CD4-positive, CD25-positive, alpha-beta regulatory T cell (primary cell): ENCODE measurements around the gene NR1D1. TPM values are rescaled to one million over a fixed set of nuclear protein-coding genes. Genes with fewer than 3 reads are reported as not detected.
A peak's percentile ranks its signal among the peaks of the same experiment; 100 is the strongest.

ENCODE experiments used
- ATAC-seq, 2 donors: fragments of 150-1000 bp; cut with Tn5 transposase; one replicate each; pipeline ENCODE4 v1.10.0; 2021; ENCODE audit warnings: low read depth in 2 of 2, moderate number of reproducible peaks in 2 of 2, moderate library complexity in 1 of 2
- DNase-seq, 3 donors: peaks; one replicate each; pipeline versions ENCODE4 v3.0.0 to v3.0.0-alpha.2; 2012 to 2022; ENCODE audit warnings: mixed read lengths in 1 of 3
- H3K27ac ChIP-seq: one replicate; pipeline ENCODE4 v1.7.0; 2013; ENCODE audit warnings: mild to moderate bottlenecking, low read length; ENCODE audit not compliant: insufficient read depth, poor library complexity, severe bottlenecking
- H3K27me3 ChIP-seq: one replicate; pipeline ENCODE4 v1.7.0; 2013; ENCODE audit warnings: low read length; ENCODE audit not compliant: control insufficient read depth, insufficient read depth
- H3K36me3 ChIP-seq: one replicate; pipeline ENCODE4 v1.7.0; 2013; ENCODE audit warnings: mild to moderate bottlenecking, low read length, moderate library complexity; ENCODE audit not compliant: control insufficient read depth, insufficient read depth
- H3K4me1 ChIP-seq: 2 replicates; pipeline ENCODE4 v1.7.0; 2013; ENCODE audit warnings: mild to moderate bottlenecking, low read length; ENCODE audit not compliant: insufficient read depth, control insufficient read depth, poor library complexity, severe bottlenecking
- H3K4me3 ChIP-seq: one replicate; pipeline ENCODE4 v1.7.0; 2013; ENCODE audit warnings: low read depth, mild to moderate bottlenecking, low read length, moderate library complexity
- H3K9me3 ChIP-seq, 2 experiments: 1 replicate in 1 of 2; 2 replicates in 1 of 2; pipeline ENCODE4 v1.7.0; 2013; ENCODE audit warnings: low read length in 2 of 2, mild to moderate bottlenecking in 1 of 2, moderate library complexity in 1 of 2; ENCODE audit not compliant: control insufficient read depth in 2 of 2
- H3K27ac Mint-ChIP-seq, 3 donors: one replicate each; pipeline ENCODE4 v1.8.0; 2020 to 2022; ENCODE audit warnings: mild to moderate bottlenecking in 3 of 3, mixed read lengths in 3 of 3, moderate library complexity in 2 of 3
- H3K27me3 Mint-ChIP-seq: one replicate; pipeline ENCODE4 v1.8.0; 2022; ENCODE audit warnings: mild to moderate bottlenecking, mixed read lengths
- H3K36me3 Mint-ChIP-seq: one replicate; pipeline ENCODE4 v1.8.0; 2020; ENCODE audit warnings: mixed read lengths
- H3K4me1 Mint-ChIP-seq, 4 donors: one replicate each; pipeline ENCODE4 v1.8.0; 2020 to 2022; ENCODE audit warnings: mixed read lengths in 4 of 4, mild to moderate bottlenecking in 1 of 4
- H3K4me3 Mint-ChIP-seq, 4 donors: one replicate each; pipeline ENCODE4 v1.8.0; 2020 to 2022; ENCODE audit warnings: mild to moderate bottlenecking in 4 of 4, mixed read lengths in 4 of 4, moderate library complexity in 3 of 4
- H3K9me3 Mint-ChIP-seq, 7 donors: one replicate each; pipeline ENCODE4 v1.8.0; 2020 to 2022; ENCODE audit warnings: mixed read lengths in 7 of 7, mild to moderate bottlenecking in 3 of 7, moderate library complexity in 2 of 7
- polyA plus RNA-seq, 4 donors: library from polyadenylated mRNA; unstranded; fragments of 300-500 nt; fragmentation: Illumina TruSeq; gene quantifications; one replicate each; pipeline ENCODE4 v1.2.3, GENCODE V29; 2021
- total RNA-seq: library from RNA; stranded (reverse); gene quantifications from one replicate; pipeline ENCODE4 v1.2.3, GENCODE V29; 2022

Gene NR1D1
- total and polyA plus RNA-seq, 5 donors from 2014 or later: 4.9 to 29.5 (median 6.7) TPM

DNA sequence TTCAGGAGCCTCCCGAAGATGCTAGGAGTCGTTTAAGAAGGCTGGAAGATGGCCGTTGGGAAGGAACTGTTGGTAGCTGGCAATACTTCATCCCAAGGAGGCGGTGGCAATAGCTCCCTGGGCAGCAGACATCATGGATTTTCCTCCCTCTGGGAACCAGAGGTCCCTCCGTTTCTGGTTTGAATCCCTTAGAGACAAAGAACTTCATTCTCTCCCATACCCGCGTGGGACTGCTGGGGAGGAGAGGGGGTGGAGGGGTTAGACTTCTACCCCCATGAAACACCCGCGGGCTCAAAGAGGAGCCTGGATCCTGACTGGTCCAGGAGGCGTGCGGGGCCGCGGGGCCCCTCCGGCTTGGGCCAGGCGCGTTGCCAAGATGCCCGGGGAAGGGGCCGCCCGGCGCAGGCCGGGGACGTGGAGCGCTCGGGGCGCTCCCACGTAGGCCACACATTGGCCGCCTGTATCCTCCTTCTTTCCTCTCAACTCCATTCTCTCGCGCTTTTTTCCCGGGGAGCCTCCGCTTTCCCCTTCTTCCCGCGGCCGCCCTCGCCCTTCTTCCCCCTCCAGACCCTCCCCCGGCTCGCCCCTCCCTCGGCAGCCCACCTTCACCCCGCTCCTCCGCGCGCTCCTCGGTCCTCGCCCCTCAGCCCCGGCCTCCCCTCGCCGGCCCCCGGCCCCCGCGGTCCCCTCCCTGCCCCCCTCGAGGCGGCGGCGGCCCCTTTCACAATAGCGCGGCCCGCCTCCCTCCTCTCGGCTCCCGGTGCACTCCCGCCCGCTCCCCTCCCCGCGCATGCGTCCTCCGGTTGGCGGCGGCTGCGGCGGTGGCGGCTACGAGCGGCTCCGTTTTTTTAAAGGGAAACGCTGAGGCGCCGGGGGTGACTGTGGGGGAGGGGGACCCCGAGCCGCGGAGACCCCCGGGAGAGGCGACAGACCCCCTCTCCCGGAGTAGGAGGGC is 21.1 kb upstream of the NR1D1 start, which contains the start of gene MSL1:
Gene MSL1 (plus strand): TSS at position 791 of the 955 bp plus-strand sequence. CDS start 642 bp downstream, outside the sequence.
- Mint-ChIP-seq H3K27ac (peak within 1 kb of the TSS; percentile 61 to 92 (median 87)), H3K4me3 (peak within 1 kb of the TSS; percentile 88 to 98 (median 92)), H3K27me3 (peaks cover 8% of the 10 kb centered on the region), H3K4me1 (peaks cover 11 to 42% (median 34%) of the 10 kb centered on the region in 4 donors), H3K9me3 (no peaks in the 10 kb centered on the region), H3K36me3 (peaks cover 6% of the 10 kb centered on the region)
- ATAC-seq: peak; percentile 62 to 64
- no peaks in the 10 kb centered on the region for H3K9me3 ChIP-seq
- peaks cover 31% of the 10 kb centered on the region for H3K4me1 ChIP-seq
- H3K27me3 ChIP-seq: no peaks in the 10 kb centered on the region
- peaks cover 8% of the 10 kb centered on the region for H3K36me3 ChIP-seq
- H3K27ac ChIP-seq: peak within 1 kb of the TSS; percentile 79
- DNase-seq: peak; percentile 80 to 88 (median 81)
- H3K4me3 ChIP-seq: peak within 1 kb of the TSS; percentile 71

DNA sequence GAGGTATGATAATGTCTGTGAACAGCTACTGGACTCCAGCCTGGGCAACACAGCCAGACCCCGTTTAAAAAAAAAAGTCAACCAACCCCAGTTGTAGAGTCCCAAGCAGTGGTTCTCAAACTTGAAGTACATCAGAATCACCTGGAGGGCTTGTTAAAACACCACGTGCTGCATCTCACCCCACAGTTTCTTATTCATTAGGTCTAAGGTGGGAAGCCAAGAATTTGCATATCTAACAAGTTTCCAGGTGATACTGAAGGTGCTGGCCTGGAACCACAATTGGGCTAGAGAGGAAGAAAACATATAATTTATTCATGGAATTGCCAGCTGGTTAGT is 14.7 kb upstream of the NR1D1 start:
- H3K4me1 ChIP-seq: peaks cover 38% of the 10 kb centered on the region
- no peaks in the 10 kb centered on the region for H3K36me3 ChIP-seq
- no peak overlapping the region for H3K27ac ChIP-seq
- no peak for DNase-seq
- peaks cover 4% of the 10 kb centered on the region for H3K27me3 Mint-ChIP-seq
- no peak overlapping the region for H3K4me3 ChIP-seq
- no peak for ATAC-seq
- H3K4me3 Mint-ChIP-seq: peak overlapping the region in 1 of 4 donors; percentile 50
- H3K9me3 ChIP-seq: no peaks in the 10 kb centered on the region
- peak overlapping the region in 1 of 3 donors; percentile 64 for H3K27ac Mint-ChIP-seq
- H3K9me3 Mint-ChIP-seq: no peaks in the 10 kb centered on the region
- peaks cover 20 to 42% (median 37%) of the 10 kb centered on the region in 4 donors for H3K4me1 Mint-ChIP-seq
- no peaks in the 10 kb centered on the region for H3K36me3 Mint-ChIP-seq
- H3K27me3 ChIP-seq: no peaks in the 10 kb centered on the region

DNA sequence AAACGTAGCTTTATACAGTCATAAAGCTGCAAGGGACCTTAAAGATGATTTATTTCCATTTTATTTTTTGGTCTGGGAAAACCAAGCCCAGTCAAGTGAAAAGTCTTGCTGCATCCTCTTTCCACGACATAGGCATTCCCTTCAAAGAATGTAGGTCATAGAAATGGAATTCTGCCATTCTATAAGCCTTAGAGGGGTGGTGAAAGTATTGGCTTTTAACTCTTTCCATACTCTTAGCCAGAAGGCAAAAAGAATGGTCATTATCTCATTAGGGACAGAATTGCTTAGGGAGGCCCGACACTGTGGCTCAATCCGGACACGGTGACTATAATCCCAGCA is 13.5 kb upstream of the NR1D1 start:
- ATAC-seq (no peak), DNase-seq (no peak)
- Histone ChIP-seq H3K27ac (peak overlapping the region; percentile 57), H3K4me1 (peaks cover 50% of the 10 kb centered on the region), H3K4me3 (peak overlapping the region; percentile 69), H3K36me3 (no peaks in the 10 kb centered on the region), H3K9me3 (no peaks in the 10 kb centered on the region), H3K27me3 (no peaks in the 10 kb centered on the region)
- no peaks in the 10 kb centered on the region for H3K36me3 Mint-ChIP-seq
- no peaks in the 10 kb centered on the region for H3K9me3 Mint-ChIP-seq
- peaks cover 25 to 52% (median 44%) of the 10 kb centered on the region in 4 donors for H3K4me1 Mint-ChIP-seq
- H3K27me3 Mint-ChIP-seq: peaks cover 4% of the 10 kb centered on the region
- H3K27ac Mint-ChIP-seq: peak overlapping the region; percentile 68 to 99 (median 99)
- peak overlapping the region in 3 of 4 donors; percentile 81 to 85 (median 84) for H3K4me3 Mint-ChIP-seq

DNA sequence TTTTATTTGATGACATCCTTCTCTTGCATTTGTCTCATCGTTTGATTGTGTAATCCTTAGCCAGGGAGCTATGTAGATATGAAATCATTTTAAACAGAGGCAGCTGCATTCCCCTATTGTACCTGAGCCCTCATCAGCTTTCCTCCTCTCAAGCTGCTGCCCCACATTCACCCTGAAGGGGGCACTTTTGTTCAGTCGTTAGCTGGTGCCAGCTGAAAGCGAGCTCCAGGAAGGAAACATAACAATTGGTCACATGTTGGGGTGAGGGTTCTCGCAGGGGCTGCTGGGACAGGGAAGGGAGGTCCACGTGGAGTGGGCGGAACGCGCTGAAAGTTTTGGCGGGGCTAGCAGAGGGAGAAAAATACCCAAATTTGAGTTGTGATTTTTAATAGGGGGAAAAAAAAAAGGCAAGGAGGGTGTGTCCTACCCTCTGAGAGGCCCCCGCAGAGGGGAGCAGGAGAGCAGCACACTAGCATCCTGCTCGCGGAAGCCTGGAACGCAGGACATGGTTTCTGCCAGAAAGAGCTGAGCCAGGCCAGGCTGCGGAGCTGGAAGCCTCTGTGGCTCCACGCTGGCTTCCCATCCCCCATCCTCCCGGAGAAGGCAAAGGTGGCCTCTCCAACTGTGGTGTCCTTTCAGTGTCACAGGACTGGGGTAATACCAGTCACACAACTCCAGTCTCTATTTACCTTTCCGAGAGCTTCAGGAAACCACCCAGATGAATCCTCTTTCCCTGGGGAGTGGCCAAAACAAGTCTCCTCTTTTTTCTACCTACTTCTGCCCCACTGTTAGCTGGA is 12.9 kb upstream of the NR1D1 start:
- DNase-seq (peak; percentile 87 to 96 (median 92)), ATAC-seq (peak; percentile 86)
- H3K27me3 Mint-ChIP-seq: peaks cover 4% of the 10 kb centered on the region
- no peaks in the 10 kb centered on the region for H3K9me3 Mint-ChIP-seq
- H3K4me3 ChIP-seq: peak overlapping the region; percentile 69
- H3K36me3 ChIP-seq: no peaks in the 10 kb centered on the region
- peak overlapping the region; percentile 64 for H3K27ac ChIP-seq
- H3K27ac Mint-ChIP-seq: peak overlapping the region; percentile 98 to 99 (median 99)
- no peaks in the 10 kb centered on the region for H3K9me3 ChIP-seq
- peaks cover 55% of the 10 kb centered on the region for H3K4me1 ChIP-seq
- peaks cover 23 to 57% (median 46%) of the 10 kb centered on the region in 4 donors for H3K4me1 Mint-ChIP-seq
- H3K36me3 Mint-ChIP-seq: no peaks in the 10 kb centered on the region
- no peaks in the 10 kb centered on the region for H3K27me3 ChIP-seq
- peak overlapping the region; percentile 81 to 85 (median 84) for H3K4me3 Mint-ChIP-seq

DNA sequence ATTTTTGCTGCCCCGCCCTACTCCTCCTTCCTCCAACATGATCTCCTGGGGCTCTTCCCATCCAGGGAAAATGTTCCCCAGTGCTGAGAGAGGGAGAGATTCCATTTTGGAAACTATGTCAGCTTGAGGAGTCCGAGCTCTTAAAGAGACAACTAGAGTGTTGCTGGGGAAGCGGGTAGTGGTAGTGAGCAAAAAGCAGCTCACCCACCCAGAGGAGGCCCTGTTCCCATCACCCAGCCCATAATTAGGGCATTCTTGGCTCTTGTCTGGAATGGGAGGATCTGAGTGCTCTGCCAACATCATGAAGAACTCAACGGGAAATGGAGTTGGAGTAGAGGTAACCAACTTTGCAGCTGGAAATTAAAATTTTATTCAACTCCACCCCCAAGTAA is 12.3 kb upstream of the NR1D1 start:
- peak overlapping the region; percentile 14 to 99 (median 99) for H3K27ac Mint-ChIP-seq
- Histone ChIP-seq H3K4me1 (peaks cover 61% of the 10 kb centered on the region), H3K36me3 (no peaks in the 10 kb centered on the region), H3K27ac (peak overlapping the region; percentile 64), H3K27me3 (no peaks in the 10 kb centered on the region), H3K9me3 (no peaks in the 10 kb centered on the region), H3K4me3 (peak overlapping the region; percentile 69)
- H3K27me3 Mint-ChIP-seq: peaks cover 6% of the 10 kb centered on the region
- no peak for DNase-seq
- H3K36me3 Mint-ChIP-seq: no peaks in the 10 kb centered on the region
- peak overlapping the region; percentile 81 to 85 (median 84) for H3K4me3 Mint-ChIP-seq
- peaks cover 19 to 63% (median 50%) of the 10 kb centered on the region in 4 donors for H3K4me1 Mint-ChIP-seq
- H3K9me3 Mint-ChIP-seq: no peaks in the 10 kb centered on the region
- no peak for ATAC-seq

DNA sequence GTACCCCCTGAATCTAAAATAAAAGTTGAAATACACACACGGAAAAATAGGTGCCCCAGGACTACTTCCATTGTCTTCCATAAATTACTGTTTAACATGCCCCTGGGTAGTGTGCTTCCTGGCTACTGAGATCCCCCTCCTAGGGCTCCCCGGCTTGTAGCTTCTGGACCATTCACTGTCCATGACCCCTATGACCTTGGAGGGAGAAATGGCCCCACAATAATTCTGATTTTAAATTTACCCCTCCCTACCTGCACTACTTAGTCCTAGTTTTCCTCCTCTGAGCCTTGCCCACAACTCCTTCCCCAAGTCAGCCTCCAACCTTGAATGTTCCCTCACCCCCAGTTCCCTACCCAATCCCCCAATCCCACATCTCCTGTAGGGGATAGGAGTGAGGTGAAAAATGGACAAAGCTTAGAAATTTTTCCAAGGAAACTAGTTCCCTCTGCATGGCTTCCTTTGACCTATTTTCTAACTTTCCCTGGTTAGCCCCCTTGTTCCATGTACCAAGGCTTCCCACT is 11.9 kb upstream of the NR1D1 start:
- Mint-ChIP-seq H3K27ac (peak overlapping the region; percentile 89 to 99 (median 99)), H3K27me3 (peaks cover 6% of the 10 kb centered on the region), H3K4me3 (peak overlapping the region; percentile 58 to 83 (median 75)), H3K9me3 (no peaks in the 10 kb centered on the region), H3K4me1 (peaks cover 19 to 68% (median 54%) of the 10 kb centered on the region in 4 donors), H3K36me3 (no peaks in the 10 kb centered on the region)
- DNase-seq (no peak), ATAC-seq (no peak)
- H3K27me3 ChIP-seq: no peaks in the 10 kb centered on the region
- no peaks in the 10 kb centered on the region for H3K9me3 ChIP-seq
- peaks cover 66% of the 10 kb centered on the region for H3K4me1 ChIP-seq
- H3K4me3 ChIP-seq: peak overlapping the region; percentile 63
- peak overlapping the region; percentile 64 for H3K27ac ChIP-seq
- no peaks in the 10 kb centered on the region for H3K36me3 ChIP-seq
